ENCODE results near the gene ETV1. TPM values are rescaled to one million over a fixed set of nuclear protein-coding genes. Genes with fewer than 3 reads are reported as not detected.

Gene ETV1
- total RNA-seq, 4 donors from 2014 or later: 1.6 to 5.1 (median 2.0) TPM

DNA sequence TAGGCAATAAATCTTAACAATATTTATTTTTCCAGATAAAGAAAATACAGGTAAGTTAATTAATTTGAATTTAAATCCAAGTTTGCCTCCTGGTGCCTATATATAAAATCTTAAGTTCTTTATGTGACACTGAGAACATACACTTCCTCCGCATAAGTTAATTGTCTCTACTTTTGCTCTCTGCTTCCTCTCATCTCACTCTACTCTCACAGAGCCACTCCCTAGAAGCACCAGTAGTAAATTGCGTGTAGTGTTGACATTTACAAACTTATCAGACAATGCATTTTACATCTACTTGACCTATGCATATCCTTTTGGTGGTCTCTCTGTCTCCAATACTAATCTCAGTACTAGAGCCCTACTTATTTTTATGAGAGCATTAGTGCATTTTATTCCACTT is 144.5 kb downstream of the ETV1 start:
- TF ChIP-seq CTCF (IDR thresholded peaks at IDR 0.05): no peak
- no peak for TF ChIP-seq POLR2A (IDR thresholded peaks at IDR 0.05)
- DNase-seq: no peak

DNA sequence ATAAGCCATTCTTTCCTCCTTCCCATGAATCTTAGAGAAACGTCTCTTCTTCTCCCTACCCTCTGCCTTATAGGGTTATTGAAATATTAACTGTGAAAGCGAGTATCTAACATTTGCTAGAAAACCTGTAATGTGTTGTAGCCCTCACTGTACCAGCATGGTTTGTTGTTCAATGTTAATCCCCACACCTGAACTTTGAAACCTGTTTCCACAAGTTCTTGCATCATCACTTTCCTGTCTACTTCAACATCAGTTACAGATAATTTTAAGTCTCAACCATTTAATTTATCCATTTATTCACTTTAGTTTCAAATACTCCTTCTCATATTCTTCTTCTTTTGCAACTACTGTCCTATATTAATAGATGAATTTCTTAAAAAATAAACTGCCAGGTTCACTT is 148.2 kb downstream of the ETV1 start:
- no peak overlapping the region for H3K27ac ChIP-seq
- no peaks in the 10 kb centered on the region for H3K9me3 ChIP-seq
- no peaks in the 10 kb centered on the region for H3K4me1 ChIP-seq
- H3K27me3 ChIP-seq: no peaks in the 10 kb centered on the region
- DNase-seq: no peak
- H3K4me3 ChIP-seq: no peak overlapping the region
- TF ChIP-seq CTCF (IDR thresholded peaks at IDR 0.05) (no peak), POLR2A (IDR thresholded peaks at IDR 0.05) (no peak)
- H3K36me3 ChIP-seq: no peaks in the 10 kb centered on the region

More for the DNA sequence above, 144.5 kb downstream of the ETV1 start:
- Histone ChIP-seq H3K4me3 (no peak overlapping the region), H3K36me3 (no peaks in the 10 kb centered on the region), H3K27me3 (no peaks in the 10 kb centered on the region), H3K4me1 (no peaks in the 10 kb centered on the region), H3K27ac (no peak overlapping the region), H3K9me3 (no peaks in the 10 kb centered on the region)

Small RNAs within 50 kb of the gene (small RNA-seq; reads per million reads assigned to genes)
- 0 reads per million in 2 donors for gene RF00019
